ENCODE data around the gene SERP2.

SERP2 gene

GRCh38 chr13:44359983-44360375 is 13.6 kb upstream of the SERP2 start:
- H3K9me3 ChIP-seq (ENCODE audit: control insufficient read depth in 1 of 2, low read length in 2 of 2) = no peaks in the 10 kb centered on the region
- no peak overlapping the region for H3K27ac ChIP-seq (ENCODE audit: low read length)
- no peak overlapping the region for H3K4me3 ChIP-seq (ENCODE audit: low read depth in 1 of 2, low read length in 2 of 2)
- H3K4me1 ChIP-seq (ENCODE audit: control insufficient read depth in 1 of 2, insufficient read depth in 2 of 2, low read length in 2 of 2) = peaks cover 0 to 3% of the 10 kb centered on the region in 2 donors
- H3K27me3 ChIP-seq (ENCODE audit: low read depth, low read length) = no peaks in the 10 kb centered on the region
- H3K36me3 ChIP-seq (ENCODE audit: control insufficient read depth in 1 of 2, insufficient read depth in 2 of 2, low read length in 2 of 2) = no peaks in the 10 kb centered on the region

GRCh38 chr13:44362394-44363040 is 11.1 kb upstream of the SERP2 start:
- Histone ChIP-seq H3K4me3 (ENCODE audit: low read depth in 1 of 2, low read length in 2 of 2) (no peak overlapping the region), H3K27ac (ENCODE audit: low read length) (no peak overlapping the region), H3K4me1 (ENCODE audit: control insufficient read depth in 1 of 2, insufficient read depth in 2 of 2, low read length in 2 of 2) (peaks cover 0 to 3% of the 10 kb centered on the region in 2 donors), H3K9me3 (ENCODE audit: control insufficient read depth in 1 of 2, low read length in 2 of 2) (no peaks in the 10 kb centered on the region), H3K36me3 (ENCODE audit: control insufficient read depth in 1 of 2, insufficient read depth in 2 of 2, low read length in 2 of 2) (no peaks in the 10 kb centered on the region), H3K27me3 (ENCODE audit: low read depth, low read length) (no peaks in the 10 kb centered on the region)

- no peaks in the 10 kb centered on the region for H3K36me3 ChIP-seq (ENCODE audit: control insufficient read depth in 1 of 2, insufficient read depth in 2 of 2, low read length in 2 of 2)
- no peak overlapping the region for H3K4me3 ChIP-seq (ENCODE audit: low read depth in 1 of 2, low read length in 2 of 2)
- no peaks in the 10 kb centered on the region for H3K9me3 ChIP-seq (ENCODE audit: control insufficient read depth in 1 of 2, low read length in 2 of 2)
- H3K4me1 ChIP-seq (ENCODE audit: control insufficient read depth in 1 of 2, insufficient read depth in 2 of 2, low read length in 2 of 2) = peaks cover 0 to 3% of the 10 kb centered on the region in 2 donors
- no peak overlapping the region for H3K27ac ChIP-seq (ENCODE audit: low read length)
- no peaks in the 10 kb centered on the region for H3K27me3 ChIP-seq (ENCODE audit: low read depth, low read length)
Measured at GRCh38 chr13:44363631-44364344, 9.8 kb upstream of the SERP2 start.

GRCh38 chr13:44364345-44365000 is 9.2 kb upstream of the SERP2 start:
- Histone ChIP-seq H3K4me1 (ENCODE audit: control insufficient read depth in 1 of 2, insufficient read depth in 2 of 2, low read length in 2 of 2) (peaks cover 0 to 3% of the 10 kb centered on the region in 2 donors), H3K27ac (ENCODE audit: low read length) (no peak overlapping the region), H3K9me3 (ENCODE audit: control insufficient read depth in 1 of 2, low read length in 2 of 2) (no peaks in the 10 kb centered on the region), H3K36me3 (ENCODE audit: control insufficient read depth in 1 of 2, insufficient read depth in 2 of 2, low read length in 2 of 2) (no peaks in the 10 kb centered on the region), H3K27me3 (ENCODE audit: low read depth, low read length) (no peaks in the 10 kb centered on the region), H3K4me3 (ENCODE audit: low read depth in 1 of 2, low read length in 2 of 2) (no peak overlapping the region)

- H3K9me3 ChIP-seq (ENCODE audit: control insufficient read depth in 1 of 2, low read length in 2 of 2) = no peaks in the 10 kb centered on the region
- H3K27me3 ChIP-seq (ENCODE audit: low read depth, low read length) = no peaks in the 10 kb centered on the region
- H3K4me1 ChIP-seq (ENCODE audit: control insufficient read depth in 1 of 2, insufficient read depth in 2 of 2, low read length in 2 of 2) = peaks cover 0 to 3% of the 10 kb centered on the region in 2 donors
- H3K27ac ChIP-seq (ENCODE audit: low read length) = no peak overlapping the region
- H3K36me3 ChIP-seq (ENCODE audit: control insufficient read depth in 1 of 2, insufficient read depth in 2 of 2, low read length in 2 of 2) = no peaks in the 10 kb centered on the region
- no peak overlapping the region for H3K4me3 ChIP-seq (ENCODE audit: low read depth in 1 of 2, low read length in 2 of 2)
Measured at GRCh38 chr13:44365008-44365407, 8.6 kb upstream of the SERP2 start.

- Histone ChIP-seq H3K27me3 (ENCODE audit: low read depth, low read length) (no peaks in the 10 kb centered on the region), H3K9me3 (ENCODE audit: control insufficient read depth in 1 of 2, low read length in 2 of 2) (no peaks in the 10 kb centered on the region), H3K27ac (ENCODE audit: low read length) (no peak overlapping the region), H3K4me3 (ENCODE audit: low read depth in 1 of 2, low read length in 2 of 2) (no peak overlapping the region), H3K4me1 (ENCODE audit: control insufficient read depth in 1 of 2, insufficient read depth in 2 of 2, low read length in 2 of 2) (peaks cover 0 to 3% of the 10 kb centered on the region in 2 donors), H3K36me3 (ENCODE audit: control insufficient read depth in 1 of 2, insufficient read depth in 2 of 2, low read length in 2 of 2) (no peaks in the 10 kb centered on the region)
Measured at GRCh38 chr13:44365899-44366298, 7.7 kb upstream of the SERP2 start.

GRCh38 chr13:44368062-44368591 is 5.5 kb upstream of the SERP2 start:
- Histone ChIP-seq H3K9me3 (ENCODE audit: control insufficient read depth in 1 of 2, low read length in 2 of 2) (no peaks in the 10 kb centered on the region), H3K27me3 (ENCODE audit: low read depth, low read length) (no peaks in the 10 kb centered on the region), H3K4me3 (ENCODE audit: low read depth in 1 of 2, low read length in 2 of 2) (no peak overlapping the region), H3K4me1 (ENCODE audit: control insufficient read depth in 1 of 2, insufficient read depth in 2 of 2, low read length in 2 of 2) (peaks cover 3% of the 10 kb centered on the region in 2 donors), H3K36me3 (ENCODE audit: control insufficient read depth in 1 of 2, insufficient read depth in 2 of 2, low read length in 2 of 2) (no peaks in the 10 kb centered on the region), H3K27ac (ENCODE audit: low read length) (peak overlapping the region; percentile 19)

GRCh38 chr13:44368599-44369368 is 4.8 kb upstream of the SERP2 start:
- no peaks in the 10 kb centered on the region for H3K9me3 ChIP-seq (ENCODE audit: control insufficient read depth in 1 of 2, low read length in 2 of 2)
- no peaks in the 10 kb centered on the region for H3K27me3 ChIP-seq (ENCODE audit: low read depth, low read length)
- peak overlapping the region; percentile 19 for H3K27ac ChIP-seq (ENCODE audit: low read length)
- no peak overlapping the region for H3K4me3 ChIP-seq (ENCODE audit: low read depth in 1 of 2, low read length in 2 of 2)
- no peaks in the 10 kb centered on the region for H3K36me3 ChIP-seq (ENCODE audit: control insufficient read depth in 1 of 2, insufficient read depth in 2 of 2, low read length in 2 of 2)
- peaks cover 0 to 4% of the 10 kb centered on the region in 2 donors for H3K4me1 ChIP-seq (ENCODE audit: control insufficient read depth in 1 of 2, insufficient read depth in 2 of 2, low read length in 2 of 2)

GRCh38 chr13:44371421-44371820 is 2.2 kb upstream of the SERP2 start:
- H3K4me3 ChIP-seq (ENCODE audit: low read depth in 1 of 2, low read length in 2 of 2) = no peak overlapping the region
- H3K4me1 ChIP-seq (ENCODE audit: control insufficient read depth in 1 of 2, insufficient read depth in 2 of 2, low read length in 2 of 2) = peaks cover 0 to 8% of the 10 kb centered on the region in 2 donors
- no peak overlapping the region for H3K27ac ChIP-seq (ENCODE audit: low read length)
- no peaks in the 10 kb centered on the region for H3K36me3 ChIP-seq (ENCODE audit: control insufficient read depth in 1 of 2, insufficient read depth in 2 of 2, low read length in 2 of 2)
- no peaks in the 10 kb centered on the region for H3K27me3 ChIP-seq (ENCODE audit: low read depth, low read length)
- H3K9me3 ChIP-seq (ENCODE audit: control insufficient read depth in 1 of 2, low read length in 2 of 2) = no peaks in the 10 kb centered on the region

GRCh38 chr13:44373247-44373600 is 400 bp upstream of the SERP2 start:
- Histone ChIP-seq H3K4me3 (ENCODE audit: low read depth in 1 of 2, low read length in 2 of 2) (peak overlapping the region; percentile 54 to 79), H3K36me3 (ENCODE audit: control insufficient read depth in 1 of 2, insufficient read depth in 2 of 2, low read length in 2 of 2) (no peaks in the 10 kb centered on the region), H3K27me3 (ENCODE audit: low read depth, low read length) (no peaks in the 10 kb centered on the region), H3K27ac (ENCODE audit: low read length) (no peak overlapping the region), H3K9me3 (ENCODE audit: control insufficient read depth in 1 of 2, low read length in 2 of 2) (no peaks in the 10 kb centered on the region), H3K4me1 (ENCODE audit: control insufficient read depth in 1 of 2, insufficient read depth in 2 of 2, low read length in 2 of 2) (peaks cover 0 to 8% of the 10 kb centered on the region in 2 donors)

- H3K27me3 ChIP-seq (ENCODE audit: low read depth, low read length) = no peaks in the 10 kb centered on the region
Measured at GRCh38 chr13:44374348-44374712, 706 bp downstream of the SERP2 start.

More at GRCh38 chr13:44374348-44374712, 706 bp downstream of the SERP2 start:
- Histone ChIP-seq H3K4me1 (ENCODE audit: control insufficient read depth in 1 of 2, insufficient read depth in 2 of 2, low read length in 2 of 2) (peaks cover 4 to 8% of the 10 kb centered on the region in 2 donors), H3K27ac (ENCODE audit: low read length) (no peak overlapping the region), H3K4me3 (ENCODE audit: low read depth in 1 of 2, low read length in 2 of 2) (peak overlapping the region in 1 of 2 donors; percentile 79), H3K9me3 (ENCODE audit: control insufficient read depth in 1 of 2, low read length in 2 of 2) (no peaks in the 10 kb centered on the region), H3K36me3 (ENCODE audit: control insufficient read depth in 1 of 2, insufficient read depth in 2 of 2, low read length in 2 of 2) (no peaks in the 10 kb centered on the region)
